ENCODE data around the gene PRUNE2.
"Not testable (repeated sequence)": the region's sequence is repeated elsewhere in the genome, so short reads cannot be mapped to it uniquely, and the experiment has no call there.

Gene PRUNE2

DNA sequence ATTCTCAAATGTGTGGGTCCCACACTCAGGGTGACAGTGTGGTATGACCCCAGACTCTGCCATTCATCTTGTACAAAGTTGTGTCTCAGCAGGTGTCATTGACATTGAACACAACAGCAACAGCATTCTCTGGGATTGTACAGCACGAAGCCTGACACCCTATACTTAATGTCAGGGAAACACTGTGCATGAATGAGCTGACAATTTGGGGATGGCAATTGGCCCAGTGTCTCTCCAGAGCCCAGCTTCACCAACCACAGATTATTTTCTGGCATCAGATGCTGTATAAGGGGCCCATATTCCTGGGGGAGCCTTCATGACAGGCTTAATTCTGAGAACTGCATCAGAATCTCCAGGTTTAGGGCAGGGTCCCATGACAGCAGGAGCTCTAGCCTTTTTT is 303.7 kb downstream of the PRUNE2 start:
- DNase-seq (ENCODE audit: low spot score): no peak

DNA sequence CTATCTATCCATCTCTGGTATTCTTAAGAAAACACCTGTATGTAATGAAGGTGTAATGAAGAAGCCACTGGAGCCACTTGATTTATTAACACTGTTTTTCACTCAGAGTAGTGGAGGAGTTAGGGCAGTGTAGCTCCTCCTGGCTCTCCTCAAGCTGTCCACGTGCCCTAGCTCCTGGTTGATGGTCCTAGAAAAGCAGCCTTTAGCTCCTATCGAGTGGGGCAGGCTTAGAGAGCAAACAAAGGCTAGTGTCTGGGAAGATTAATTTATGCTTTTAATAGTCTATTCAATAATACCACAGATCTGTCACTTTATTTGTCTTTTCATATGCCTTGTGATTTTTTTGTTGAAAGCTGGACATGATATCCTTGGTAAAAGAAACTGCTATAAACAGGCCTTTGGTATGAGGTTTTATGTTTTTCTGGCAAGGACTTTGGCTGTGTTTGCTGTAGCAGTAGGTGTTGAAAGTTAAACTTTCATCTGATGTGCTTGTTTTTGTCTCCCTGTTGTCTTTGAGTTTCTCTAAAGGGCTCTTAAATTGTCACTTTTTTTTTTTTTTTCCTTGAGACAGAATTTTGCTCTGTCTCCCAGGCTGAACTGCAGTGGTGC is 305.8 kb downstream of the PRUNE2 start:
- DNase-seq (ENCODE audit: low spot score): no peak

DNA sequence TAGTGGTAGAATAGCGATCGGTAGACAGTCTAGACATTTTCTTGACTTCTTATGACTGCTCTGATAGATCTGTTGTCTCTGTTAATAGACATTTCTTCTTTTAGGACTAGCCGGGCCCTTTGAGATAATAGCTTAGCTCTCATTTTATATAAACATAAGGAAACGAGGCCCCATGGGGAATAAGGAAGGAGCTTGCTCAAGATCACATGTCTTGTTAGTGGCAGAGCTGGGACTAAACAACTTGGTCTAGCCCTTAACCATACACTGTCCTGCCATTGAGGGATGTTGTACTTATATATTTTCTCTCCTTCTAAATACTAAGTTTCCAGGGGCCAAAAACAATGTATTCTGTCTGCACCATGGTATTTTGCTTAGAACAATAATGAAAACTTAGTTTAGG is 306.9 kb downstream of the PRUNE2 start:
- DNase-seq (ENCODE audit: low spot score): no peak

DNA sequence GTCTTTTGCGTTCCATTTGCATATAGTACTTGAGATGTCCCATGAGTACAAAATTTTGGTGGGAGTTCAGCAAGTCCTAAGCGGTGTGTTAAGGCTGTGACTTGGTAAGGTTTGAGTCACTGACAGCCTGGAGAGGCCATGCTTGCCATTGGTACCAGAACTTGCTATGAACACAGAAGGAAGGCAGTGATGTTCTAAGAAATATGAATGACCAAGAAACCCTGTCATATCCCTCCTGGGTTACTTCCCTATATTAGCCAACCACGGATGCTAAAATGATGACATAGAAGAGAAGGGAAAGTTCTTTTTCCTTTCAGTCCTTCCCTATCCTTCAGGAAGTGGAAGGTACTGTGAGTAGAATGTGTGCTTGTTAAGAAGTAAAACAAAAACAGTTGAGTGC is 310.3 kb downstream of the PRUNE2 start:
- DNase-seq (ENCODE audit: low spot score): no peak

DNA sequence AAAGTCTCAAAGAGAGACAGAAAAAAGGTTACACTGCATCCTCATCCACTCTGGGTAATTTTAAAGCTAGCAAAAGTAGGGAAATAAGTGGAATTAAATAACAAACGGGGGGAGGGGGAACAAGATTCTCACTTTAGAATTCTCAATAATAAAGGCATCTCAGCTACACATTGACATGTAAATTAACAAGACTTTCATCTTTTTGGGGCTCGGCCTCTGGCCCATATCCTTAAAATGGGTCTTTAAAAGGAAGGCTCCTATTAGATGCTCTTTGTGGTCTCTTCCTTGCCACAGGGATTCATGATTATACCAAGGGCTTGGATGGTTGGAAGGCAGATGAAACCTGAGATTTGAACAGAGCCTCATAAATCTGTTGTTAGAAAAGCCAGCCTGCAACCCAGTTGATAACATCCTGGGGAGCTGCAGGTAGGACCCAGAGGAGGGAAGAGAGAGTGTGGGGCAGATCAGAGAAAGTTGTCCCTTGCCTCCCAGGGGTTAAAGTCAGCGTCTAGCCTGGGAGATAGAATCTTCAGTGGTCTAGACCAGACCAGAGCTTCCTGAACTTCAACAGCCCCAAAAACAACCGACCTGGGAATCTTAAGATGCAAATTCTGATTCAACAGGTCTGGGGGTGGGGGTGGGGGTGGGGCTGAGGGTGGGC is 311.0 kb downstream of the PRUNE2 start:
- DNase-seq (ENCODE audit: low spot score): no peak

GRCh38 chr9:76593961-76594735 is 311.8 kb downstream of the PRUNE2 start:
- not testable (repeated sequence) for DNase-seq (ENCODE audit: low spot score)

DNA sequence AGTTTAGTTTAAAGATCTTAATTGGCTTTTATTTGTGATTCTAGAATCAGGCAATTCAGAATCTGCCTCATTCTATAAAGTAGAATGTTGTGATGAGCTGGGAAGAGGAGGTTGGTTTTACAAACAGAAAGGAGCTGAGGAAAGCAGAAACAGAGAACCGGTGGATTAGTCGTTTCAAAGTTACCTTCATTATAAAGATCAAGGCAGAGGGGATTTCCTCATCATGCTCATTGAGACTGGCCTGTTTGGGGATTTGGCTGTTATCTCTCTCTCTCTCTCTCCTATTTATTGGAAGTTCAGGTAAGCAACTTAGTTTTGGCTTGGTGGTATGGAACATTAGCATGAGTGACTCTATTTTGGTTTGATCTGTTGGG is 313.0 kb downstream of the PRUNE2 start:
- no peak for DNase-seq (ENCODE audit: low spot score)

- DNase-seq (ENCODE audit: low spot score): no peak
Measured at GRCh38 chr9:76592091-76592973, 313.6 kb downstream of the PRUNE2 start.

- no peak for DNase-seq (ENCODE audit: low spot score)
Measured at GRCh38 chr9:76591256-76591950, 314.5 kb downstream of the PRUNE2 start.

GRCh38 chr9:76588316-76588715 is 317.6 kb downstream of the PRUNE2 start:
- DNase-seq (ENCODE audit: low spot score): no peak

- DNase-seq (ENCODE audit: low spot score): no peak
Measured at GRCh38 chr9:76586390-76587314, 319.3 kb downstream of the PRUNE2 start.

DNA sequence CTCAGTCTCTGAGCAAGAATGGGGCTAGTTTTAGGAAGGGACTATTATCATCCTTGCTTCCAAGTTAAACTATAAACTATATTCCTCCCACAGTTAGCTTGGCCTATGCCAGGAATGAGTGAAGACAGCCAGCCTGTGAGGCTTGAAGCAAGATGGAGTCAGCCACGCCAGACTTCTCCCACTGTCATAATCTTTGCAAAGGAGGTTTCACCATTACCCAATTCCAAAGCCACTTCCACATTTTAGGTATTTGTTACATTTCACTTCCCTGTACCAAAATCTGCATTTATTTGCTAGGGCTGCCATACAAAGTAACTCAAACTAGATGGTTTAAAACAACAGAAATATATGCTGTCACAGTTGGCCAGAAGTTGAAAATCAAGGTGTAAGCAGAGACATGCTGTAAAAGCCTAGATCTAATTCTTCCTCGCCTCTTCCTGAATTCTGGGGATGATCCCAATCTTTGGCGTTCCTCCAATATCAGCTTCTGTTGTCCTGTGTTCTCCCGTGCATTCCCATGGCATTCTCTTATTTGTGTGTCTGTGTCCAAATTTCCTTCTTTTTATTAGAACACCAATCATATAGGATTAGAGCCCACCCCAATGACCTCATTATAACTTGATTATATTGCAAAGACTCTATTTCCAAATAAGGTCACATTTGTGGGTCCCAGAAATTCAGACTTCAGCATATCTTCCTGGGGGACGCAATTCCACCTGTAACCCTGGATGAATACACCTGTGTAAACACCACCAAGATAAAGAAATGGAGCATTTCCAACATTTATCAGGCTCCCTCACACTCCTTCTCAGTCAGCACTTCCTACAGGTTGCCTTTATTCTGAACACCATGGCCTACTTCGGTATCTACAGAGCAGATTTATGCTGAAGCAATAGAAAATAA is 320.2 kb downstream of the PRUNE2 start:
- no peak for DNase-seq (ENCODE audit: low spot score)

DNA sequence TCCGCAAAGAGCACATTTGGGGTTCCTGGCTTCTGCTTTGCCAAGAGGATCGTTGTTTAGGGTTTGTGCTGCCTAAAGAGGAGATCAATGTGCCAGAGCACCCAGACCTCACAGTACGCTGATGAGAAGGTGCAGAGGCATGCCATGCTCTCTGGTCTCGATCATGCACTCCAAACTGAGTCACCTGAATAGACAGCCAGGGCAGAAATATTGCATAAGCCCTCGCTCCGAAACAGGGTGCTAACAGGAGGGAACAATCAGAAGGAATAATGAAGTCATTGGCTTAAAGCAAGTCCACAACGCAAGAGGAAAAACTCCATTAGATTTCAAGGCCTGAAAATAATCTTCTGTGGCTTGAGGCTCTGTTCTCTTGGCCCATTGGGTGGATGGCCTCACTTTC is 322.7 kb downstream of the PRUNE2 start:
- no peak for DNase-seq (ENCODE audit: low spot score)

GRCh38 chr9:76581731-76582130 is 324.2 kb downstream of the PRUNE2 start:
- DNase-seq (ENCODE audit: low spot score): no peak

- no peak for DNase-seq (ENCODE audit: low spot score)
Measured at GRCh38 chr9:76580820-76581219, 325.1 kb downstream of the PRUNE2 start.

GRCh38 chr9:76580188-76580587 is 325.7 kb downstream of the PRUNE2 start:
- no peak for DNase-seq (ENCODE audit: low spot score)

DNA sequence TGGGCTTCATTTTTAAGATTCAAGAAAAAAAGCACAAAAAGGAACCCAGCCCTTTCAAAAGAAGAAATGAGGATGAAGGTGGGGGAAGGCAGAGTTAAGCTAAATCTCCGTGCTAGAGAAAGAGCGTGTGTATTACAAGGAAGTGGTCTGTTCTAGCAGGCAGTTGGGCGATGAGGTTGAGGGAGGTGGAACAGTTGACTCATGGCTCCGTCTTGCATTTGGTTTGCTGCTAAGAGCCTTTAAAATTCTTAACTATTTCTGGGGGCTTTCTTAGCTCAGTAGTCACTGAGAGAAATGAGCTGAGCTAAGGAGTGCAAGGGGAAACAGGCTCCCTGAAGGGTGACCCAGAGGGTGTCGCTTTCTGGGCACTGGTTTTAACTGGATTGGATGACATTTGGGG is 329.6 kb downstream of the PRUNE2 start:
- DNase-seq (ENCODE audit: low spot score): no peak

- no peak for DNase-seq (ENCODE audit: low spot score)
Measured at GRCh38 chr9:76575761-76576160, 330.2 kb downstream of the PRUNE2 start.

DNA sequence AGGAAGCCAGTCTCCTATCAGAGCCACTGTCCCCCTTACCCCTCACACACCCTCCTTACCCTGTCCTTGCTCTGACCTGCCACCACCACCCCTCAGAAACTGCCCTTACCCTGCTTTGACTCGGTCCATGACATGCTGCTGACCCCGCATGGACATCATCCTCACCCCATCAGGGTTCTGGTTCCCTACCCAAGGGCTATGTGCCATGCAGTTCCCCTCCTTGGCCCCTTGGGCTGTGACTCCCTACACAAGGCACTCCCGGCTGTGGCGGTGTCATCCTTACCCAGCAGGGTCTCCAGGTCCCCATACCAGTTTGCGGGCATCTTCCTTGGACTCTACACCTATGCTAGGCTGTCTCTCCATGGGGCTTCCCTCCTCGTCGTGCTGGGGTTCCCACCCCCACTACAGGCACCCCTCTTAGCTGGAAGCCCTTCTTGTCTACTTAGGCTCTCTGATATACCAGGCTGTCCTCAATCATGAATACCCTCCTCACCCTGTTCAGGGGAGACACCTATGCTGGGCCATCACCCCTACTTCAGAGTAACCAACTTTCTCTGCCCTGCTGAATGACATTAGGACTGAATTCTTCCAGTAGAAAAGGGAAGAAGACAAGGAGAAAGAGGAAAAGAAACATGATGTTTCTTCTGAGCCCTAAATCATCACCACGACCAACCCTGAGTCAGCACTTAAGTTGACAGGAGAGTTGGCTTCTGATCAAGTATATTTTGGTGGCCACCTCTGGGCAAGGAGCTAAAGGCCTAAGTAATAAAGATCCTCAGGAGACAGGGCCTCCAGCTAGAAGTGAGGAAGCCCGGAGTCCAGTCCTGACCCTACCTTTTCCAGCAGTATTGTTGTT is 331.8 kb downstream of the PRUNE2 start:
- DNase-seq (ENCODE audit: low spot score): no peak
